HepG2 (cell line): ENCODE results near the gene GPS1. TPM values are rescaled to one million over a fixed set of nuclear protein-coding genes. Genes with fewer than 3 reads are reported as not detected.

ENCODE experiments used
- ATF3 ChIP-seq: sonication (generic); formaldehyde crosslinking; IDR thresholded peaks from 2 replicates; pipeline ENCODE4 v1.4.0; 2020; ENCODE audit warnings: missing genetic modification reagents
- HDAC1 ChIP-seq: sonication (generic); formaldehyde crosslinking; IDR thresholded peaks from 2 replicates; pipeline ENCODE4 v1.5.1; 2020; ENCODE audit warnings: mild to moderate bottlenecking, missing genetic modification reagents
- HNF4A ChIP-seq: sonication (generic); formaldehyde crosslinking; IDR thresholded peaks from 2 replicates; pipeline ENCODE4 v1.4.0; 2020; ENCODE audit warnings: missing genetic modification reagents
- HNRNPH1 ChIP-seq: fragments of 200-400 bp; formaldehyde crosslinking; optimal IDR thresholded peaks from 2 replicates; pipeline ENCODE3; 2017; ENCODE audit warnings: mild to moderate bottlenecking, low read depth, low read length
- RAD51 ChIP-seq: fragments of 450-650 bp; IDR thresholded peaks from 2 replicates; pipeline ENCODE4 v1.6.1; 2016; ENCODE audit warnings: borderline replicate concordance
- RFX3 ChIP-seq: IDR thresholded peaks from 2 replicates; pipeline ENCODE4 v1.6.1; 2016; ENCODE audit warnings: missing biosample characterization, missing genetic modification reagents
- SSRP1 ChIP-seq: IDR thresholded peaks from 2 replicates; pipeline ENCODE4 v1.6.1; 2016; ENCODE audit warnings: control low read depth
- ZBTB1 ChIP-seq: sonication (generic); formaldehyde crosslinking; IDR thresholded peaks from 2 replicates; pipeline ENCODE4 v1.4.0; 2020; ENCODE audit warnings: missing genetic modification reagents, borderline replicate concordance
- ZBTB37 ChIP-seq: sonication (generic); formaldehyde crosslinking; IDR thresholded peaks from 2 replicates; pipeline ENCODE4 v1.4.0; 2020; ENCODE audit warnings: mild to moderate bottlenecking, missing genetic modification reagents
- ZFP36 ChIP-seq: fragments of 150-350 bp; IDR thresholded peaks from 2 replicates; pipeline ENCODE4 v1.6.1; 2018; ENCODE audit warnings: borderline replicate concordance, low read length, low read depth; ENCODE audit not compliant: partially characterized antibody
- ZNF451 ChIP-seq: sonication (generic); formaldehyde crosslinking; IDR thresholded peaks from 2 replicates; pipeline ENCODE4 v1.5.0; 2020; ENCODE audit warnings: mild to moderate bottlenecking, missing genetic modification reagents
- ZNF562 ChIP-seq: sonication (generic); formaldehyde crosslinking; IDR thresholded peaks from 2 replicates; pipeline ENCODE4 v1.8.0; 2022; ENCODE audit warnings: missing genetic modification reagents, borderline replicate concordance
- ZNF761 ChIP-seq: sonication (generic); formaldehyde crosslinking; conservative IDR thresholded peaks from 2 replicates; pipeline ENCODE4 v1.4.0; 2020; ENCODE audit warnings: mild to moderate bottlenecking, missing genetic modification reagents
- ZZZ3 ChIP-seq: sonication (generic); formaldehyde crosslinking; IDR thresholded peaks from 2 replicates; pipeline ENCODE4 v1.4.0; 2020; ENCODE audit warnings: missing genetic modification reagents, mild to moderate bottlenecking, borderline replicate concordance
- polyA plus RNA-seq, 8 experiments: library from polyadenylated mRNA; depleted of rRNA in 3 of 8; stranded (reverse) in 7 of 8; unstranded in 1 of 8; fragments of >200 nt; fragmentation: Illumina TruSeq in 4 of 8; extraction: Trizol in 4 of 8; gene quantifications; 2 replicates each; pipeline versions ENCODE4 v1.2.1 to v1.2.3, GENCODE V29; 2011 to 2016; ENCODE audit warnings: low read depth in 4 of 8, missing spikeins in 1 of 8, mixed read lengths in 1 of 8; ENCODE audit not compliant: insufficient read depth in 1 of 8
- total RNA-seq, 5 experiments: library from RNA; depleted of rRNA; stranded (reverse); fragments of >200 nt; fragmentation: Illumina TruSeq; extraction: Trizol; gene quantifications; 2 replicates each; pipeline ENCODE4 v1.2.3, GENCODE V29; 2016; ENCODE audit warnings: low read depth in 1 of 5
- TF ChIP-seq, protein P1 (sequence below): sonication (generic); formaldehyde crosslinking; IDR thresholded peaks from 2 replicates; pipeline ENCODE4 v1.4.0; 2020; ENCODE audit warnings: missing genetic modification reagents
- TF ChIP-seq, protein P2 (sequence below): sonication (generic); formaldehyde crosslinking; IDR thresholded peaks from 2 replicates; pipeline ENCODE4 v1.4.0; 2020; ENCODE audit warnings: missing genetic modification reagents
- TF ChIP-seq, protein P3 (sequence below): sonication (generic); formaldehyde crosslinking; IDR thresholded peaks from 2 replicates; pipeline ENCODE4 v1.5.0; 2020; ENCODE audit warnings: missing genetic modification reagents

GPS1 gene
- total and polyA plus RNA-seq, 2 of the 13 experiments (the other 11 are each of a cell fraction or from before 2014, with no cell fraction given), result 124 to 128 TPM

- no peak for TF ChIP-seq ZBTB37 (CRISPR knock-in tag)
- peak; percentile 80 for TF ChIP-seq ZNF451 (CRISPR knock-in tag)
- peak; percentile 12 for TF ChIP-seq SSRP1 (CRISPR knock-in tag)
- TF ChIP-seq ZZZ3, result peak; percentile 83; the same call in 1 of the 2 replicates
- no peak for TF ChIP-seq ZNF761 (CRISPR knock-in tag)
- no peak for TF ChIP-seq ZBTB1 (CRISPR knock-in tag)
- TF ChIP-seq HNF4A (CRISPR knock-in tag), result no peak
- TF ChIP-seq ZNF562 (CRISPR knock-in tag), result no peak
- no peak for TF ChIP-seq RAD51
- TF ChIP-seq, protein P1, sequence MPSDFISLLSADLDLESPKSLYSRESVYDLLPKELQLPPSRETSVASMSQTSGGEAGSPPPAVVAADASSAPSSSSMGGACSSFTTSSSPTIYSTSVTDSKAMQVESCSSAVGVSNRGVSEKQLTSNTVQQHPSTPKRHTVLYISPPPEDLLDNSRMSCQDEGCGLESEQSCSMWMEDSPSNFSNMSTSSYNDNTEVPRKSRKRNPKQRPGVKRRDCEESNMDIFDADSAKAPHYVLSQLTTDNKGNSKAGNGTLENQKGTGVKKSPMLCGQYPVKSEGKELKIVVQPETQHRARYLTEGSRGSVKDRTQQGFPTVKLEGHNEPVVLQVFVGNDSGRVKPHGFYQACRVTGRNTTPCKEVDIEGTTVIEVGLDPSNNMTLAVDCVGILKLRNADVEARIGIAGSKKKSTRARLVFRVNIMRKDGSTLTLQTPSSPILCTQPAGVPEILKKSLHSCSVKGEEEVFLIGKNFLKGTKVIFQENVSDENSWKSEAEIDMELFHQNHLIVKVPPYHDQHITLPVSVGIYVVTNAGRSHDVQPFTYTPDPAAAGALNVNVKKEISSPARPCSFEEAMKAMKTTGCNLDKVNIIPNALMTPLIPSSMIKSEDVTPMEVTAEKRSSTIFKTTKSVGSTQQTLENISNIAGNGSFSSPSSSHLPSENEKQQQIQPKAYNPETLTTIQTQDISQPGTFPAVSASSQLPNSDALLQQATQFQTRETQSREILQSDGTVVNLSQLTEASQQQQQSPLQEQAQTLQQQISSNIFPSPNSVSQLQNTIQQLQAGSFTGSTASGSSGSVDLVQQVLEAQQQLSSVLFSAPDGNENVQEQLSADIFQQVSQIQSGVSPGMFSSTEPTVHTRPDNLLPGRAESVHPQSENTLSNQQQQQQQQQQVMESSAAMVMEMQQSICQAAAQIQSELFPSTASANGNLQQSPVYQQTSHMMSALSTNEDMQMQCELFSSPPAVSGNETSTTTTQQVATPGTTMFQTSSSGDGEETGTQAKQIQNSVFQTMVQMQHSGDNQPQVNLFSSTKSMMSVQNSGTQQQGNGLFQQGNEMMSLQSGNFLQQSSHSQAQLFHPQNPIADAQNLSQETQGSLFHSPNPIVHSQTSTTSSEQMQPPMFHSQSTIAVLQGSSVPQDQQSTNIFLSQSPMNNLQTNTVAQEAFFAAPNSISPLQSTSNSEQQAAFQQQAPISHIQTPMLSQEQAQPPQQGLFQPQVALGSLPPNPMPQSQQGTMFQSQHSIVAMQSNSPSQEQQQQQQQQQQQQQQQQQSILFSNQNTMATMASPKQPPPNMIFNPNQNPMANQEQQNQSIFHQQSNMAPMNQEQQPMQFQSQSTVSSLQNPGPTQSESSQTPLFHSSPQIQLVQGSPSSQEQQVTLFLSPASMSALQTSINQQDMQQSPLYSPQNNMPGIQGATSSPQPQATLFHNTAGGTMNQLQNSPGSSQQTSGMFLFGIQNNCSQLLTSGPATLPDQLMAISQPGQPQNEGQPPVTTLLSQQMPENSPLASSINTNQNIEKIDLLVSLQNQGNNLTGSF (CRISPR knock-in tag), result peak; percentile 56; the same call in 1 of the 2 replicates
- no peak for TF ChIP-seq RFX3 (CRISPR knock-in tag)
- TF ChIP-seq HDAC1 (CRISPR knock-in tag), result peak; percentile 77
- TF ChIP-seq HNRNPH1, result no peak
- no peak for TF ChIP-seq ZFP36
- TF ChIP-seq, protein P2, sequence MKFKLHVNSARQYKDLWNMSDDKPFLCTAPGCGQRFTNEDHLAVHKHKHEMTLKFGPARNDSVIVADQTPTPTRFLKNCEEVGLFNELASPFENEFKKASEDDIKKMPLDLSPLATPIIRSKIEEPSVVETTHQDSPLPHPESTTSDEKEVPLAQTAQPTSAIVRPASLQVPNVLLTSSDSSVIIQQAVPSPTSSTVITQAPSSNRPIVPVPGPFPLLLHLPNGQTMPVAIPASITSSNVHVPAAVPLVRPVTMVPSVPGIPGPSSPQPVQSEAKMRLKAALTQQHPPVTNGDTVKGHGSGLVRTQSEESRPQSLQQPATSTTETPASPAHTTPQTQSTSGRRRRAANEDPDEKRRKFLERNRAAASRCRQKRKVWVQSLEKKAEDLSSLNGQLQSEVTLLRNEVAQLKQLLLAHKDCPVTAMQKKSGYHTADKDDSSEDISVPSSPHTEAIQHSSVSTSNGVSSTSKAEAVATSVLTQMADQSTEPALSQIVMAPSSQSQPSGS (CRISPR knock-in tag), result no peak; the same call in 1 of the 2 replicates
- 0 out of 2 replicates have a peak, but pooled peaks have one; percentile 49 for TF ChIP-seq ATF3 (CRISPR knock-in tag)
- TF ChIP-seq, protein P3, sequence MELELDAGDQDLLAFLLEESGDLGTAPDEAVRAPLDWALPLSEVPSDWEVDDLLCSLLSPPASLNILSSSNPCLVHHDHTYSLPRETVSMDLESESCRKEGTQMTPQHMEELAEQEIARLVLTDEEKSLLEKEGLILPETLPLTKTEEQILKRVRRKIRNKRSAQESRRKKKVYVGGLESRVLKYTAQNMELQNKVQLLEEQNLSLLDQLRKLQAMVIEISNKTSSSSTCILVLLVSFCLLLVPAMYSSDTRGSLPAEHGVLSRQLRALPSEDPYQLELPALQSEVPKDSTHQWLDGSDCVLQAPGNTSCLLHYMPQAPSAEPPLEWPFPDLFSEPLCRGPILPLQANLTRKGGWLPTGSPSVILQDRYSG (CRISPR knock-in tag), result peak; percentile 53; the same call in 1 of the 2 replicates
These were observed 29.3 kb upstream of the GPS1 start, which contains the start of gene CENPX (continued) for GRCh38 chr17:82022310-82022980.
